HCT116 (cell line): Measurements from ENCODE around the gene SUCLG2. TPM values are rescaled to one million over a fixed set of nuclear protein-coding genes. Genes with fewer than 3 reads are reported as not detected.

Experiments
- ATAC-seq: fragments of 200-7000 bp; cut with Tn5 transposase; 2 replicates; pipeline ENCODE4 v1.9.1; 2020; ENCODE audit warnings: mild to moderate bottlenecking, moderate library complexity
- BruUV-seq: library from RNA; stranded (reverse); fragments of 400-500 nt; replicated peaks from 2 replicates; lab custom pipeline; 2021; lab: Mats Ljungman, UMichigan
- CTCF ChIA-PET: fragments of 300-600 bp; sonication (Branson Sonifier 250); formaldehyde crosslinking; loops from one replicate; lab custom pipeline; 2021; ENCODE audit warnings: antibody characterized with exemption; lab: Charles Lee
- POLR2A ChIA-PET: fragments of 300-600, 350-600 bp; sonication (Branson Sonifier 250); formaldehyde crosslinking; loops from one replicate; lab custom pipeline; 2021; ENCODE audit warnings: antibody characterized with exemption; lab: Charles Lee
- RAD21 ChIA-PET, 2 experiments: fragments of 300-600 bp; sonication (Branson Sonifier 250); formaldehyde crosslinking; loops; one replicate each; lab custom pipeline; 2023; ENCODE audit warnings: low total read pairs in 2 of 2; ENCODE audit not compliant: uncharacterized antibody in 2 of 2, unreplicated experiment in 2 of 2, low non-redundant PET in 1 of 2; lab: Charles Lee
- DNase-seq: peaks from one replicate; pipeline ENCODE4 v3.0.0-alpha.2; 2010; ENCODE audit warnings: low read depth, low spot score
- H2AFZ ChIP-seq: fragments of 200-600 bp; shearing (Covaris generic), sonication (generic); 2 replicates; pipeline ENCODE4 v1.6.1; 2017; ENCODE audit warnings: low read depth, mixed run types, mixed read lengths, antibody characterized with exemption, low read length; ENCODE audit not compliant: poor library complexity, severe bottlenecking
- H3K27ac ChIP-seq: 2 replicates; pipeline ENCODE4 v1.5.1; 2012; ENCODE audit warnings: low read depth, low read length
- H3K27me3 ChIP-seq: fragments of 200-600 bp; sonication (generic); 2 replicates; pipeline ENCODE4 v1.6.1; 2016; ENCODE audit warnings: mixed run types, low read length, mixed read lengths; ENCODE audit not compliant: insufficient read depth
- H3K36me3 ChIP-seq, 2 experiments: fragments of 200-500 bp in 1 of 2; fragments of 200-600 bp in 1 of 2; sonication (Bioruptor generic) in 1 of 2; sonication (generic) in 1 of 2; 2 replicates each; pipeline versions ENCODE4 v1.5.1 to v1.6.1; 2014 to 2016; ENCODE audit warnings: low read length in 2 of 2, inconsistent platforms in 1 of 2, mixed read lengths in 1 of 2, mixed run types in 1 of 2; ENCODE audit not compliant: insufficient read depth in 2 of 2, control insufficient read depth in 1 of 2
- H3K4me1 ChIP-seq, 2 experiments: fragments of 200-600 bp in 1 of 2; sonication (generic) in 1 of 2; 2 replicates each; pipeline versions ENCODE4 v1.5.1 to v1.6.1; 2012 to 2017; ENCODE audit warnings: low read length in 2 of 2, inconsistent platforms in 1 of 2, mild to moderate bottlenecking in 1 of 2, mixed read lengths in 1 of 2, mixed run types in 1 of 2, moderate library complexity in 1 of 2; ENCODE audit not compliant: insufficient read depth in 2 of 2, control insufficient read depth in 1 of 2
- H3K4me2 ChIP-seq: fragments of 200-600 bp; sonication (generic); 2 replicates; pipeline ENCODE4 v1.6.1; 2017; ENCODE audit warnings: mixed run types, low read length, mixed read lengths
- H3K4me3 ChIP-seq, 2 experiments: fragments of 200-600 bp in 1 of 2; sonication (generic) in 1 of 2; replicated peaks in 1 of 2; 2 replicates each; pipeline ENCODE4 v1.5.1; 2011 to 2016; ENCODE audit warnings: low read length in 2 of 2, control low read depth in 1 of 2, low read depth in 1 of 2, mild to moderate bottlenecking in 1 of 2, mixed read lengths in 1 of 2, mixed run types in 1 of 2
- H3K79me2 ChIP-seq: fragments of 200-600 bp; sonication (generic); 2 replicates; pipeline ENCODE4 v1.6.1; 2017; ENCODE audit warnings: mild to moderate bottlenecking, mixed run types, low read length, moderate library complexity, mixed read lengths; ENCODE audit not compliant: insufficient read depth
- H3K9ac ChIP-seq: fragments of 200-600 bp; sonication (generic); 2 replicates; pipeline ENCODE4 v1.6.1; 2016; ENCODE audit warnings: low read length, mixed read lengths
- H3K9me2 ChIP-seq: fragments of 200-600 bp; sonication (generic), shearing (Covaris generic); 2 replicates; pipeline ENCODE4 v1.6.1; 2017; ENCODE audit warnings: mixed run types, mild to moderate bottlenecking, moderate library complexity; ENCODE audit not compliant: insufficient read depth
- H3K9me3 ChIP-seq, 2 experiments: fragments of 200-500 bp in 1 of 2; fragments of 200-600 bp in 1 of 2; sonication (Bioruptor generic) in 1 of 2; sonication (generic) in 1 of 2; 2 replicates each; pipeline ENCODE4 v1.6.1; 2014 to 2017; ENCODE audit warnings: low read length in 2 of 2, mixed read lengths in 2 of 2, inconsistent platforms in 1 of 2, low read depth in 1 of 2, mild to moderate bottlenecking in 1 of 2, mixed run types in 1 of 2, moderate library complexity in 1 of 2; ENCODE audit not compliant: control insufficient read depth in 1 of 2, insufficient read depth in 1 of 2
- H4K20me1 ChIP-seq: fragments of 200-600 bp; sonication (generic), shearing (Covaris generic); 2 replicates; pipeline ENCODE4 v1.6.1; 2017; ENCODE audit warnings: mixed run types, mild to moderate bottlenecking, moderate library complexity; ENCODE audit not compliant: insufficient read depth
- ATF3 ChIP-seq: IDR thresholded peaks from 2 replicates; pipeline ENCODE4 v1.6.1; 2012
- CEBPB ChIP-seq: IDR thresholded peaks from 2 replicates; pipeline ENCODE4 v1.6.1; 2012; ENCODE audit warnings: low read depth
- CTCF ChIP-seq, 3 experiments: fragments of 200-600 bp in 1 of 3; sonication (generic) in 1 of 3; IDR thresholded peaks in 2 of 3; conservative IDR thresholded peaks in 1 of 3; 2 replicates each; pipeline ENCODE4 v1.5.1; 2012 to 2017; ENCODE audit warnings: low read depth in 2 of 3, low read length in 2 of 3, antibody characterized with exemption in 1 of 3, borderline replicate concordance in 1 of 3, control low read depth in 1 of 3, mild to moderate bottlenecking in 1 of 3, mixed read lengths in 1 of 3, mixed run types in 1 of 3, moderate library complexity in 1 of 3; ENCODE audit not compliant: insufficient read depth in 1 of 3
- EZH2 ChIP-seq: fragments of 200-600 bp; sonication (generic); IDR thresholded peaks from 2 replicates; pipeline ENCODE4 v1.6.1; 2017; ENCODE audit warnings: antibody characterized with exemption, mixed run types
- EZH2phosphoT487 ChIP-seq: fragments of 200-600 bp; IDR thresholded peaks from 2 replicates; pipeline ENCODE4 v1.6.1; 2018; ENCODE audit warnings: antibody characterized with exemption, borderline replicate concordance
- FOSL1 ChIP-seq: IDR thresholded peaks from 2 replicates; pipeline ENCODE4 v1.6.1; 2012; ENCODE audit warnings: low read depth
- JUND ChIP-seq: IDR thresholded peaks from 2 replicates; pipeline ENCODE4 v1.6.1; 2012
- MAX ChIP-seq: IDR thresholded peaks from 2 replicates; pipeline ENCODE4 v1.6.1; 2012
- POLR2A ChIP-seq: IDR thresholded peaks from 2 replicates; pipeline ENCODE4 v1.7.0; 2011; ENCODE audit warnings: borderline replicate concordance; ENCODE audit not compliant: insufficient read depth, insufficient read length; ENCODE audit errors: extremely low read depth
- RAD21 ChIP-seq: IDR thresholded peaks from 2 replicates; pipeline ENCODE4 v1.6.1; 2012; ENCODE audit warnings: low read depth, mild to moderate bottlenecking
- SIN3A ChIP-seq: IDR thresholded peaks from 2 replicates; pipeline ENCODE4 v1.6.1; 2012; ENCODE audit warnings: low read depth
- SRF ChIP-seq: IDR thresholded peaks from 2 replicates; pipeline ENCODE4 v1.6.1; 2012; ENCODE audit warnings: low read depth
- YY1 ChIP-seq: IDR thresholded peaks from 2 replicates; pipeline ENCODE4 v1.6.1; 2011; ENCODE audit warnings: low read length, low read depth, moderate library complexity, mild to moderate bottlenecking; ENCODE audit not compliant: insufficient replicate concordance; ENCODE audit errors: extremely low read depth
- ZNF274 ChIP-seq: fragments of 200-500 bp; sonication (Bioruptor generic); IDR thresholded peaks from 2 replicates; pipeline ENCODE4 v1.6.1; 2014; ENCODE audit warnings: mild to moderate bottlenecking, low read depth, low read length, inconsistent platforms
- intact Hi-C: fragments of 100-400 bp; cut with micrococcal nuclease; formaldehyde crosslinking; loops from 2 replicates; pipeline ENCODE4 v1.10.0; 2022
- total RNA-seq: library from RNA; stranded (reverse); gene quantifications from one replicate; pipeline ENCODE4 v1.2.1, GENCODE V29; 2021; ENCODE audit not compliant: unreplicated experiment

Gene SUCLG2
- total RNA-seq, 1 experiment from 2014 or later: 49.2 TPM

DNA sequence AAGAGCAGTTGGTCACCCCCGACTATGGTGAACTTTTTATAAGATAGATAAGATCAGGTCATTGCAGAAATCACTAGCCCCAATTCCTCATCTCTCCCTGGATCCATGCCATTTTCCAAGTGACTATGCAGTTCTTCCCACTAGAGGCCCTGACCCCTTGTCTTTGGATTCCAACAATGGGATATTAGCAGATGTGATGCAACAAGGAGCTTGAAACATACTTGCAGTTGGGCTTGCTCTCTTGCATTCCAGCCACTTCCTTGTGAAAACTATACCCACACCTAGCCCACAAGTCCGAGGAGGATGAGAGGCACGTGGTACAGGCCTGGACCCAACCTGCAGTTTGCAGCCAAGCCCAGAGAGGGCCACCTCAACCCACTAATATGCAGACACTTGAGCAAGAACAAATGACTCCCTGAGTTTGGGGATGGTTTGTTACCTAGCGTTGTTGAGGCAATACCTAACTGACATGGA lies 60.6 kb downstream of the SUCLG2 start:
- ChIA-PET CTCF (no interaction called here), POLR2A (no interaction called here), RAD21 (no interaction called here)
- Histone ChIP-seq H3K4me1 (no peaks in the 10 kb centered on the region), H3K9ac (no peak overlapping the region), H3K4me2 (no peak overlapping the region), H3K27me3 (no peaks in the 10 kb centered on the region), H3K27ac (no peak overlapping the region), H3K4me3 (no peak overlapping the region), H3K9me2 (no peaks in the 10 kb centered on the region), H4K20me1 (no peaks in the 10 kb centered on the region; the same call in 1 of the 2 replicates), H3K79me2 (peaks cover 7% of the 10 kb centered on the region; the same call in 1 of the 2 replicates), H3K9me3 (no peaks in the 10 kb centered on the region), H3K36me3 (0 out of 4 replicates have a peak, but pooled peaks cover 0 to 4% of the 10 kb centered on the region in 2 experiments), H2AFZ (no peak overlapping the region)
- no peak for TF ChIP-seq MAX
- peak; percentile 33 for TF ChIP-seq RAD21
- TF ChIP-seq YY1: no peak
- TF ChIP-seq CTCF (IDR thresholded peaks at IDR 0.05 in 2 of 3, conservative IDR thresholded peaks at IDR 0.05 in 1 of 3; ENCODE audit: borderline replicate concordance in 1 of 3, insufficient read depth in 1 of 3, low read depth in 2 of 3, low read length in 2 of 3): peak in 2 of 3 experiments; percentile 33 to 39; a peak in 3 of 6 replicates
- intact Hi-C loops: loop anchor here (5.0 kb wide), 1 partner anchor 199 kb away; no protein-coding TSS in a partner anchor
- ATAC-seq: peak; percentile 69
- DNase-seq: no peak
- BruUV-seq: no TSS peak

DNA sequence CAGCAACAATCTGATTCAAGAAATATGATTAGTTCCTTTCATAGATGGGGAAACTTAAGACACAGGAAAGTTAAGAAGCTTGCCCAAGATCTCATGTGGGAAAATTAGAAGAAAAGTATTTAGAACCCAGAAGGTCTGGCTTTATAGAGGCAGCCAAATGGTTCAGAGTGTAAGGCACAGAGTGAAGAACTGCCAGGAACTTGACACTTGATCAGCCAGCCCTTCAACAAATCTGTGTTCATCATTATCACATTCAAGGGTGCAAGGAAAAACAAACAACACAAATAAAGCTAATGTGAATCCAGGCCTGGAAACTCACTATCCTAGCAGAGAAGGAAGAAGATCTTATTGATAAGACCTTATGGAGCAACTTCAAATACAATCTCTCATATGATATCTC lies 62.4 kb downstream of the SUCLG2 start:
- no peaks in the 10 kb centered on the region for H3K9me2 ChIP-seq
- H3K27me3 ChIP-seq: no peaks in the 10 kb centered on the region
- intact Hi-C loops: loop anchor here (5.0 kb wide), 1 partner anchor 200 kb away; no protein-coding TSS in a partner anchor
- no TSS peak for BruUV-seq
- H3K9me3 ChIP-seq: no peaks in the 10 kb centered on the region
- H3K4me2 ChIP-seq: no peak overlapping the region
- no peaks in the 10 kb centered on the region; the same call in 1 of the 2 replicates for H4K20me1 ChIP-seq
- RAD21 ChIA-PET: no interaction called here
- H3K79me2 ChIP-seq: peaks cover 7% of the 10 kb centered on the region; the same call in 1 of the 2 replicates
- H3K9ac ChIP-seq: no peak overlapping the region
- no peak overlapping the region for H3K4me3 ChIP-seq
- CTCF ChIA-PET: no interaction called here
- no peak for TF ChIP-seq EZH2phosphoT487
- no peak for TF ChIP-seq SRF
- TF ChIP-seq EZH2: no peak
- TF ChIP-seq SIN3A: no peak
- no peak for TF ChIP-seq JUND
- no peak for TF ChIP-seq POLR2A
- no peak for TF ChIP-seq CTCF (IDR thresholded peaks at IDR 0.05 in 2 of 3, conservative IDR thresholded peaks at IDR 0.05 in 1 of 3; ENCODE audit: borderline replicate concordance in 1 of 3, insufficient read depth in 1 of 3, low read depth in 2 of 3, low read length in 2 of 3)
- TF ChIP-seq RAD21: no peak
- TF ChIP-seq ZNF274: no peak
- TF ChIP-seq FOSL1: no peak
- no peak for TF ChIP-seq ATF3
- no peak for TF ChIP-seq MAX
- no peak for TF ChIP-seq CEBPB
- no peak overlapping the region for H3K27ac ChIP-seq
- POLR2A ChIA-PET: no interaction called here
- H3K4me1 ChIP-seq: no peaks in the 10 kb centered on the region
- ATAC-seq: no peak
- H3K36me3 ChIP-seq: no peaks in the 10 kb centered on the region
- DNase-seq: no peak
- H2AFZ ChIP-seq: no peak overlapping the region
